ENCODE results near the gene TMEM156.
"Not testable (repeated sequence)": the region's sequence is repeated elsewhere in the genome, so short reads cannot be mapped to it uniquely, and the experiment has no call there.

TMEM156 gene

DNA sequence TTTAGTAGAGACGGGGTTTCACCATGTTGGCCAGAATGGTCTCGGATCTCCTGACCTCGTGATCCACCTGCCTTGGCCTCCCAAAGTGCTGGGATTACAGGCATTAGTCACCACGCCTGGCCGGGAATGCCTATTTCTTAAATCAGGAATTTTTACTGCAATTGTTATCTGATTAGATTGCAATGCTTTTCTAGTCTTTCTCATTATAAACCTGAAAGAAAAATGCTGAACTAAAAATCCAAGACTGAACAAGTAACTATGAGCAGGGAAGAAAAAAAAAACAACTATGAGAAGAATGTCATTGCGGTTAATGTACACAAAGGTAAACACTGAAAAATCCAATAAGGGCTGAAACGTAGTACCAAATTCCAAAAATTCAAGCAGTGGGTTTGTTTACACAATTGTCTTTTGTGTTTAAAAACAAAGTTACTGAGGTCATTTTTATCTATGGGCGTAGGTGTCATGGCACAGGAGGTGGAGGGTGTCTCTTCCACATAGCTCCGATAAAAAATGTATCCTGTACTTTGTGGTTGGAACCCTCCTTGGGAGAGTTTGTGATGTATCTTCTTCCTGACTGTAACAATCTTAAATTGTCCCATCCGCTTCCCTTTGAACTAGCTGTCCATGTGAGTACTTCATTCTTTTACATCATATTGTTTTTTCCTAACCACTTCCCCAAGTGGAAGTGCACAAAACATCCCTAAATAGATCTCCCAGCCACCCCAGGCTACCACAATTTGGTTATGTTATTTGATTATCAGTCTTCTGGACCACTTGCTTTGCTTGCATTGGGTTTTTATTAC is 11.1 kb upstream of the TMEM156 start:
- DNase-seq, result no peak

DNA sequence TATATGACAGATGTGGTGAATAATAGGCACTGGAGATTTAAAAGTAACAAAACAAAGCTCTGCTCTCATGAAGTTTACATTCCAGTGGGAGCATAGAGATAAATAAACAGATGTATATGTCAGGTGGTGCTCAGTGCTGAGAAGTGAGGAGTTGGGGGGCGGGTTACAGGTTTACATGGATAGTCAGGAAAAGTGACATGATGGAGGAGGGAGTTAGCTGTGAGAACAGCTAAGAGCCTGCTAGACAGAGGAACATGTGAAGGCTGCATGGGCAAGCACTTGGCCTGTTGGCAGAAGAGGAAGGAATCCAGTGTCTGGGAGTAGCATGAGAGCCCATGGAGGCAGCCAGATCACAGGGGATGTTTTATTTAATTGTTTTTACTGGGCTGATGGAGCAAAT is 10.2 kb upstream of the TMEM156 start:
- DNase-seq, result no peak

DNA sequence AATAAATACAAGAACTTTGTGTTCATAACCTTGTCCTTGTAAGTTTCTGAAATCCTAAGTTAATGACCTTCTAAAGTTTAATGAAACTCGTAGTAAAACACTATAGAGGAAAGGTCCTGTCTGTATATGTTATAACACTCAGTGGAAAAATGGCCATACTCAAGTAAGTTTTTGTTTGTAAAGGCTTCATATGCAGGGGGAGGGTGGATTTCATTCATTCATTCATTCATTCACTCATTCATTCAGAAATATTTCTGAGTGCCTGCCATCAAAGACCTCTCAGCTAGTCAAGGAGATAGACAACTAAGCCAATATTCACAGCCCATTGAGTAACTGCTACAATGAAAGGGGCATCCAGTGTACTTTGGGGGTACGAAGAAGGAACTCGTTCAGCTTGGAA is 6.9 kb upstream of the TMEM156 start:
- no peak for DNase-seq

DNA sequence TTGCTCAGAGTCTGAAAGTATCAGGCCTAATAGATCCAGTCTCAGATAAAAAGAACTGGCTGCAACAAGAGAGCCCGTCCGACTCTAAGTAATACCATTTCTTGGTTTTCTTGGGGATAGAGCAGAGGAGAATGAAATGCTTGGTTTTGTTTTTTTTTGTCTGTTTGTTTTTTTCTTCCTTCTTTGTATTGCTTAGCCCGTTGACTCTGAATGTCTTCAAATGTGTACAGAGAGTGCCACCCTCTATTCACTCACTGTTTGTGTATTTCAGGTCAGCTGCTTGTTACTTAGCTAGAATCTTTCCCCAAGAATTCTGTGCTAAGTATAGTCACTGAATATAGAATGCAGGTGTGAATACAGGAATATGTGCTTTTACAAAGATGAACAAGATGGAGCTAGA is 5.7 kb upstream of the TMEM156 start:
- no peak for DNase-seq

DNA sequence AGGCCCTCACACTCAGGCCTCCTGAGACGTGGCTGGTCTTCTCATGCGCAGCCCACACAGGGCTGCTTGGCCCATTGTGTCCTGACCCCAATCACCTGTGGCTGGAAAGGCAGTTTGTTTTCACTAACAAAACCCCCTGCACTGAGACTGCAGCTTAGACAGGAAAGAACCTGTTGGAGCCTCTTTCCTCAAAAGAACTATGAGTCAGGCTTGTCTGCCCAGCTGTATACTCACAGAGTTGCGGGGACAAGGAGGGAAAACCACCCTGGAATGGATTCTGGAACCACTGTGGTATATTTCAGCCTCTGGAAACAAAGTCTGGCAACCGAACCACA is 5.2 kb upstream of the TMEM156 start:
- DNase-seq, result no peak

DNA sequence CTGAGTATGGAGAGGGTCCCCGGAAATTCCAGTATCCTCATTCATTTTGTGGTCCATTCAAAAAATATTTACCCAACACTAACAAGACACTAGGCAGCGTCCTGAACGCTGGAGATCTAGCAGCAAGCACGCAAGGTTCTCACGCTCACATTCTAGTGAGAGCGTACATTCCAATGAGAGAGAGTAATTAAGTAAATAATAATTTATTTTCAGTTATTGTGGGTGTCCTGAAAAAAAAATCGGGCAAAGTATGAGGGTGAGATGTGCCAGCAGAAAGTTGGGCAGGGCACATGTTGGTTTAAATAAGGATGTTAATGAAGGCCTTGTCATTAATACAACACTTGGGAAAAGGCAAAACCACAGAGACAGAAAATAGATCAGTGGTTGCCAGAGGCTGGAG is 4.0 kb upstream of the TMEM156 start:
- no peak for DNase-seq

DNA sequence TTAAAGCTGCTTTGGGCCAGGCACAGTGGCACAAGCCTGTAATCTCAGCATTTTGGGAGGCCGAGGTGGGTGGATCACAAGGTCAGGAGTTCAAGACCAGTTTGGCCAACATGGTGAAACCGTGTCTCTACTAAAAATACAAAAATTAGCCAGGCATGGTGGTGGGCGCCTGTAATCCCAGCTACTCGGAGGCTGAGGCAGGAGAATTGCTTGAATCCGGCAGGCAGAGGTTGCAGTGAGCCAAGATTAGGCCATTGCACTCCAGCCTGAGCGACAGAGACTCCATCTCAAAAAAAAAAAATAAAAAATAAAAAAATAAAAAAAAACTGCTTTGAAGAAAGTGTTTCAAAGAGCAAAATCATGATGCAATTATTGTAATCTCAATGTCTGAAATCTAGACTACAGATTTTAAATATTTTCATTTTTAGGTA is 604 bp downstream of the TMEM156 start:
- DNase-seq, result not testable (repeated sequence)

DNA sequence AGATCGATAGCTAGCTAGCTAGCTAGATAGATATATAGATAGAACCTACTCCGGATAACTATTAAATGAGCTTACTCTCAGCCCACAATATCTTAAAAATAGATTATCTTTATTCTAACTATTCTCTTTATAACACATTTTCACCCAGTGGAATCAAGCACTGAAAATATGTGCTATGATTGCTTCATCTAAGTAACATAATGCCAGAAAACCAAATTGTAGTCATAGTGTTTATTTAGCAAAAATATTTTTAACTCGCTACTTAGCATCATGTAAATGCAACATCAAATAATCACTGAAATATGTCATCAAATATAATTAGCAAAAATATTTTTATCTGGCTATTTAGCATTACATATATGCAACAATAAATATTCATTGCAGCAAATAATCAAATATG is 1.5 kb downstream of the TMEM156 start:
- no peak for DNase-seq

DNA sequence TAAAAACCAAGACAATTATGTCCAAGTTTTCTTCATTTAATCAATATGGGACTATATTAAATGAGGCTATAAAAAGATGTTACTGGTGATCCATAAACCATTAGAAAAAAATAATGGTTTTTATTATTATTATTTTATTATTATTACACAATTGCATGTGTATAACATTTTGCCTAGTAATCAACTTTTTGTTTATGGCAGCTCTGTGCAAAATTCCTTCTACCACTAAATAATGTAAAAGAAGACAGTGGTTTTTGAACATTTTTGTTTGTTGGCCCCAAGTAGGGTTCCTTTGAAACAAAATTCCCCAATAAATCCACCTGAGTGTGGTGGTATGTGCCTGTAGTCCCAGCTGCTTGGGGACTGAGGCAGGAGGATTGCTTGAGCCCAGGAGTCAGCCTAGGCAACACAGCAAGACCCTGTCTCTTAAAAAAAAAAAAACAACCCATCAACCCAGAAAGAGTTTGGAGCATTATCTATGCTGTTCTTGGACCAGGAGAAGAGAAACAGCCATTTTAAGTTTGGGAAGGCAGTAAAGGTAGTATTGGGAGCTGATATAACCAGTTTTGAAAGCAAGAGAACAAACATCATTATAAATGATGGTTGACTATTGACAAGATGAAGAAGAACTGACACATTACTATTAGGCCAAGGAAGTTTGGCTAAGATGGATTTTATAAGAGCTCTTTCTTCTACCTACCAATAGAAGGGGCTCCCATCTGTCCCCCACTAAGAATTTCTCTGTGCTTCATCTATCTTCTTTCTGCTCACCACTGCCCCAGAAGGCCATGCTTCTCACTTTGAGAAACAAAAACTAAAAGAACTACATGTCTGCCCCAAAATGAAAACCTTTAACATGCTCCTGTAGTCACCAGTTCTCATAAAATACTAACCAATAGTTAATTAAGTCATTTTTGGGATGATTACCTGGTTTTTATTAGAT is 2.2 kb downstream of the TMEM156 start:
- DNase-seq, result no peak

DNA sequence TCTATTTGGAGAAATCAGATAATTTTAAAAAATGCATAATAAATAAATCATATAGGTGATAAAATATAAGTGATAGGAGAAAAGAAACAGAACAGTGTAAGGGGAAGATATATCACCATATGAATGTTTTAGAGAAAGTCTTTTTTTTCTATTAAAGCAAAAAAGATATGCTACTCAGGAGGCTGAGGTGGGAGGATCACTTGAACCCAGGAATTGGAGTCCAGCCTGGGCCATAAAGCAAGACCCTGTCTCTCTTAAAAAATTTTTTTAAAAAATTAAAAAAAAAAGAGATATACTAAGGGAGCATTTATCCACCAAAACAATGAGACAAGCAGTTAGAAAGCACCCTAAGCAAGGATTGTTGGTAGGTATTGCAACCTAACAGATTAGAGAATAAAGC is 6.1 kb downstream of the TMEM156 start:
- DNase-seq, result no peak

DNA sequence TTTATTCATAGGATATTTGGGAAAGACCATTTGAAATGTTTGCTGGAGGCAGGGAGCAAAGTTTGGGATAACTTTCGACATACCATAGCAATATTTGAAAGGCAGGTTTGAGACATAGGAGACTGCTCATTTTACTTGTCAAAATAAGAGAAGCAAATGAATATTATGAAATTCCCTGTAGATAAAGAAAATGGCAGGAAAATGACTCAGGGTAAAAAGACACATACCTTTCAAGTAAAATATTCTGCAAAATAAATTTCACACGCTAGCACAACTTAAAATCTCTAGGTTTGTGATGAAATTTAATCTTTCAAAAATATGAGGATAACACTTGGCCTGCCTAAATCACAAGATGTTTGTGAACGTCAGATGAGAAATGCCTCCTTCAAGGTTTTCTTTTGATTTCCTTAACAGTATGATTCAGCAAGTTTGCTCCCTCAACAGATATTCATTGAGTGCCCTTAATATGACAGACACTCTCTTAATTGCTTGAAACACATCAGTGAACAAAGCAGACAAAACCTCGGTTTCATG is 6.6 kb downstream of the TMEM156 start:
- DNase-seq, result no peak

DNA sequence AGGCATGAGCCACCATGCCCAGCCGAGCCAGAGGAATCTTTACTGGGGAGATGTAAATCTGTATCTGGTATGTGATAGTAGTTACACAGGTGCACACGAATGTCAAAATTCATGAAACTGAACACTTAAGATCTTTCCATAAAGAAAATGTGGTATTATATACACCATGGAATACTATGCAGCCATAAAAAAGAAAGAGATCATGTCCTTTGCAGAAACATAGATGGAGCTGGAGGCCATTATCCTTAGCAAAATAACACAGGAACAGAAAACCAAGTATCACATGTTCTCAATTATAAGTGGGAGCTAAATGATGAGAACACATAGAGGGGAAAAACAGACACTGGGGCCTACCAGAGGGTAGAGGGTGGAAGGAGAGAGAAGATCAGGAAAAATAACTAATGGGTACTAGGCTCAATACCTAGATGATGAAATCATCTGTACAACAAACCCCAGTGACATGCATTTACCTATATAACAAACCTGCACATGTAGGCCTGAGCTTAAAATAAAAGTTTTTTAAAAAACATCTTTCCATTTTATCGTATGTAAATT is 7.8 kb downstream of the TMEM156 start:
- no peak for DNase-seq

DNA sequence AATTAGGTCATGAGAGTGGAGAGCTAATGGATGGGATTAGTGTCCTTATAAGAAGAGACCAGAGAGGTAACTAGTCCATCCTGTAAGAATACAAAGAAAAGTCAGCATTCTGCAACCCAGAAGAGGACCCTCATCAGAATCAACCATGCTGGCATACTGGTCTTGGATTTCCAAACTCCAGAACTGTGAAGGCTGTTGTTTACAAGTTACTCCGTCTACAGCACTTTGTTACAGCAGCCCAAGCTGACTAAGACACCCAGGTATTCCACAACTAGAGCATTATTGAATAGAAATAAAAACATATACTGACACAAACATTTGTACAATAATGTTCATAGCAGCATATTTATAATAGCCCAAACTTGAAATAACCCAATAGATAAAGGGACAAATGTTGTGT is 9.2 kb downstream of the TMEM156 start:
- no peak for DNase-seq

DNA sequence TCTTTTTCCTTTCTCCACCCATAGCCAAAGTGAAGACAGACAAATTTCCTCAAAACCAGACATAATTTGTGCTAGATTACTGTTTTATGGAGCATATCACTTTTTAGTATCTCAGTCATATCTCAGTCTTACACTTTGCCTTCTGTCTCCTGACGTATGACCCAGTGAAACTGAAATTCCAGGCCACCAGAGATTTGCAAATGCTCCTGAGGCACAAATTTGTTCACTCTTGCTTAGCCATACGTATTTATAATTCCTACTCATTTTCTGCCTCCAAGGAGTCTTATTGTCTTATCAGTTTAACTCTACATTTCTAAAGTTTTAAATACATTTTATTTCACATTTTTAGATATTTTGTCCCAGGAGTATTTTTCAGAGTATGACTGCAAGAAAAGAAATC is 10.0 kb downstream of the TMEM156 start:
- no peak for DNase-seq

DNA sequence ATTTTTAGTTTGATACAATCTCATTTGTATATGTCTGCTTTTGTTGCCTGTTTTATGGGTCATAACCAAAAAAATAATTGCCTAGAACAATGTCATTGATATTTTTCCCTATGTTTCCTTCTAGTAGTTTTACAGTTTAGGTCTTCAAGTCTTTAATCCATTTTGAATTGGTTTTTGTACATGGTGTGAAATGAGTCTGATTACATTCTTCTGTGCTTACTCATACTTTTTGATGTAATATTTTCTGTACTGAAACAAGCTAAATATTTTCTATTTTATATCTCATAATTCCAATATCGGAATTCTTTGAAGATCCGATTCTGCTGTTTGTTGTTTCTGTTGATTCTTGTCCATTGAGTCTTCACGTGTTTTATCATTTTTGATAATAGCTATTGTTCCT is 10.6 kb downstream of the TMEM156 start:
- DNase-seq, result no peak

DNA sequence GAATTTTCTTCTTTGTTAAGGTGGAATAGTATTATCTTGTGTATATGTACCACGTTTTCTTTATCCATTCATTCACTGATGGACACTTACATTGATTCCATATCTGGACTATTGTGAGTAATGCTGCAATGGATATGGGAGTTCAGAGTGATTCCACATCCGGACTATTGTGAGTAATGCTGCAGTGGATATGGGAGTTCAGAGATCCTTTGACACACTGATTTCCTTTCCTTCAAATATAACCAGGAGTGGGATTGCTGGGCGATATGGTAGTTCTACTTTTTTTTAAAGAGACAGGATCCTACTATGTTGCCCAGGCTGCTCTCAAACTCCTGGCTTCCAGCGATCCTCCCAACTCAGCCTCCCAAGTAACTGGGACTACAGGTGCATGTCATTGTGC is 12.1 kb downstream of the TMEM156 start:
- DNase-seq, result no peak

DNA sequence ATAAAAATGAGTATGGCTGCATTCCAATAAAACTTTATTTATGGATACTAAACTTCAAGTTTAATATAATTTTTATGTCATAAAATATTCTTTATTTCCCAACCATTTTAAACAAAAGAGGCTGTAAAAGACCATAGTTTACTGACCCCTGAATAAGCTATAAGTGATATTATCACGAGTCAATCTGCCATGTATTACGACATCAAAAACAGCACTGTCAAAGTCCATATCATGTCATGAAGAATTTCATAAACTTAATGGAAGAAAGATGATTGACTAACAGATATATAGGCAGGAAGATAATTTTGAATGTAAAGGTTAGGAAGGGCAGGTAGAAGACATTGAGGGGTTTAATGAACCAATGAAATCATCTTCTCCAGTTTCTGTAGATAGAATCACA is 18.2 kb downstream of the TMEM156 start:
- no peak for DNase-seq

DNA sequence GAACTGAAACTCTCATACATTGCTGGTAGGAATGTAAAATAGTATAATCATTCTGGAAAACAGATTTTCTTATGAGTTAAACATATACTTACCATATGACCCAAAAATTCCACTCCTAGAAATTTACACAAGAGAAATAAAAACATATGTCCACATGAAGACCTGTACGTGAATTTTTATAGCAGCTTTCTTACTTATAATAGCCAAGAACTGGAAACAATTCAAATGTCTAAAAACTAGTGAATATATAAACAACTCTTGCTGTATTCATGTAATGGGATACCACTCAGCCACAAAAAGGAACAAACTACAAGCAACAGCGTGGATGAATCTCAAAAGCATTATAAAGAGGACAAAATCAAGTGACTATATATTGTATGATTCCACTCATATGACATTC is 27.5 kb downstream of the TMEM156 start:
- no peak for DNase-seq

DNA sequence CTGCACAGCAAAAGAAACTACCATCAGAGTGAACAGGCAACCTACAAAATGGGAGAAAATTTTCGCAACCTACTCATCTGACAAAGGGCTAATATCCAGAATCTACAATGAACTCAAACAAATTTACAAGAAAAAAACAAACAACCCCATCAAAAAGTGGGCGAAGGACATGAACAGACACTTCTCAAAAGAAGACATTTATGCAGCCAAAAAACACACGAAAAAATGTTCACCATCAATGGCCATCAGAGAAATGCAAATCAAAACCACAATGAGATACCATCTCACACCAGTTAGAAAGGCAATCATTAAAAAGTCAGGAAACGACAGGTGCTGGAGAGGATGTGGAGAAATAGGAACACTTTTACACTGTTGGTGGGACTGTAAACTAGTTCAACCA is 30.2 kb downstream of the TMEM156 start:
- DNase-seq, result not testable (repeated sequence)

DNA sequence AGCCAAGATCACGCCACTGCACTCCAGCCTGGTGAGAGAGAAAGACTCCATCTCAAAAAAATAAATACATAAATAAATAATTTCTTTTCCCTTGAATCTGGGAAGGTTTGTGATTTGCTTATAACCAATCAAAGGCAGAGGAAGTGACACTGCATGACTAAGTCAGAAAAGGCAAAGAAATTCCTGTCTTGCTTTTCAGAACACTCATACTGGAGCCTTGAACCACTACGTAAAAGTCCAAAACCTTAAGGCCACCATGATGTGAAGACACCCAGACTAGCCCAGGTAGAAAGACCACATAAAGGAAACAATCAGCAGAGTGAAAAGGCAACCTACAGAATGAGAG is 36.6 kb downstream of the TMEM156 start:
- DNase-seq, result no peak

DNA sequence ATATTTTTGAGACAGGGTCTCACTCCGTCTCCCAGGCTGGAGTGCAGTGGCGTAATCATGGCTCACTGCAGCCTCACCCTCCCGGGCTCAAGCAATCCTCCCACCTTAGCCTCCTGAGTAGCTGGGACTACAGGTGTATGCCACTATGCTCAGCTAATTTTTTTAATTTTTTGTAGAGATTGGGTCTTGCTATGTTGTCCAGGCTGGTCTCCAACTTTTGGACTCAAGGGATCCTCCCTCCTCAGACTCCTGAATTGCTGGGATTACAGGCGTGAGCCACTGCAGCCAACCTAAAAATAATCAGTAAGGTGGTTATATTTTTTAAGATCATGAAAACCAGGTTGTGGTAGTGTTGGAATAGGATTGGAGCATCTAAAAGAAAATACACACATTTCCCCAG is 38.1 kb downstream of the TMEM156 start:
- DNase-seq, result no peak

DNA sequence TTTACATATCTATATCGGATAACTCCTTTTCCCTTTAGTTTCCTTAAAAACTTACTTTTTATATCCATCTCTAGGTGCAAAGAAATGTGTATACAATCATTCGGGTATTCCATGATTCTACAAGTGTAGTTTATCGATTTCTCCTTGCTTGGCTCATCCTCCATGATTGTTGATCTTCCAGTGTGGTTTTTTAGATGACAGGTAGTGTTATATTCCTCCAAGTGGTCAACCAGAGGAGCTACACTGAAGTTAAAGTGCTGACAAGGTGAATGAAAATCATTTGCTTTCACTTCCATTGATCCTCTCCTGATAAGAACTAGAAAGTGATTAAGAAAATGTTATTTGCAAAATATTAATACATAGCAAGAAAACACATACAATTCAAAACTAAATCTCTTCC is 38.5 kb downstream of the TMEM156 start:
- DNase-seq, result no peak

DNA sequence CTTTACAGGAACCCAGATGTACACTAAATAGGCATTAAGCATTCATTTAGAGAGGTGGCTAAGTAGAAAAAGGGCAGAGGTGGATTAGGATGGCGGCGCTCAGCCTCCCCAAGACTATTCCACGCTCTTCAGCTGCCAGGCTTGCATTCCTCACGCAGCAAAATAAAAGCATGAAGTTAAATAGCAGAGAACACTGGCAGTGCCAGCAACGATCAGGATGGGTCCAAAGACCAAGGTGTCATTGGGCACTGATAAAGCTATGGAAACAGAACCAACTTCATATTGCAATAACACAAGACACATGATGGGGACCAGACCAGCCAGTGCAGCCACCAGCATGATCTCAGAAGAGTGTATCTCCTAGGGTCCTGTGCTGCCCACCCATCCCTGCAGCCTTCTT is 42.0 kb downstream of the TMEM156 start:
- DNase-seq, result no peak

DNA sequence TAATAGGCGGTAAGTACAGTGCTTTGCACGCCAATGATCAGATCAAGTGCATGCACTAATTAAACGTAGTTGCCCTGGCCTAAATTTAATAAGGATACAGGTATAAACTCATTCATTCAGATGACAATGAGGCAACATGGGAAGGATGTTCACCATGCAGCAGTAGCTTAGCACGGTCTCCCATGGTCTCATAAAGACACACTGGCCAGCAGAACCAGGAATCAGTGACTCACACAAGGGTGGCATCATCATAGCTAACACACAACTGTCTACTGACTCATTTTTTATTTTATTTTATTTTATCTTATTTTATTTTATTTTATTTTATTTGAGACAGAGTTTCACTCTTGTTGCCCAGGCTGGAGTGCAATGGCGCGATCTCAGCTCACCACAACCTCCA is 42.7 kb downstream of the TMEM156 start:
- DNase-seq, result no peak
